ENCODE data around the gene ARID3A. TPM values are rescaled to one million over a fixed set of nuclear protein-coding genes. Genes with fewer than 3 reads are reported as not detected.

The ARID3A gene
- total RNA-seq, 1 experiment from 2014 or later: 239 TPM

DNA sequence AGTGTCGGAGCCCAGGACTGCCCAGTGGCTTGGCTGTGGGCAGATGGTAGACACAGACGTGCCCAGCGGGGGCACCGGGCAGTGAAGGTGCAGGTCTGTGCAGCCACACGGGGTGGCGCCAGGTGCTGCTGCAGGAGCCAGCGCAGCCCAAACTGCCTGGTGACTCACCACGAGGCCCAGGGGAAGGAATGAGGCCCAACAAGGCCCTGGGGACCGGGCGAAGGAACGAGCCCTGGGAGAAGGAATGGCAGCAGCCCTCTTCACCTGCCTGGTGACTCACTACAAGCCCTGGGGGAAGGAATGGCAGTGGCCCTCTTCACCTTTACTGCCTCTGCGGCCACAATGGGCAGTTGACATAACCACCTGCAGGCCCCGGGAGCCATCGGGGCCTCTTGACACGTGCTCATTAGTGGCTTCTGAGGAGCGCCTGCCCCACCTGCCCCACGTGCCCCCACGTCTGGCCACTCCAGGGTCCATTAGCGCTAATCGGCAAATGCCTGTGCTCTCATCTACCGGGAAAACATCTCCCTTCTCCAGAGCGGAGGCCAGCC, 42.1 kb upstream of the ARID3A start:
- no peaks in the 10 kb centered on the region for H3K9me3 Mint-ChIP-seq (ENCODE audit: unreplicated experiment)
- no peaks in the 10 kb centered on the region for H3K4me1 Mint-ChIP-seq (ENCODE audit: low read depth, unreplicated experiment)
- peak overlapping the region; percentile 57 for H3K27ac Mint-ChIP-seq (ENCODE audit: unreplicated experiment)
- peak; percentile 82 to 90 for DNase-seq
- BruUV-seq (replicated peaks): no TSS peak
- intact Hi-C loops (cut with micrococcal nuclease; ENCODE audit: unreplicated experiment): no loop called here
- H3K27me3 ChIP-seq (replicated peaks; ENCODE audit: control insufficient read depth, insufficient read depth, low read length): no peaks in the 10 kb centered on the region
- CTCF ChIA-PET: no interaction called here
- H3K4me3 ChIP-seq (ENCODE audit: low read depth, low read length): no peak overlapping the region
- TF ChIP-seq, protein P1, sequence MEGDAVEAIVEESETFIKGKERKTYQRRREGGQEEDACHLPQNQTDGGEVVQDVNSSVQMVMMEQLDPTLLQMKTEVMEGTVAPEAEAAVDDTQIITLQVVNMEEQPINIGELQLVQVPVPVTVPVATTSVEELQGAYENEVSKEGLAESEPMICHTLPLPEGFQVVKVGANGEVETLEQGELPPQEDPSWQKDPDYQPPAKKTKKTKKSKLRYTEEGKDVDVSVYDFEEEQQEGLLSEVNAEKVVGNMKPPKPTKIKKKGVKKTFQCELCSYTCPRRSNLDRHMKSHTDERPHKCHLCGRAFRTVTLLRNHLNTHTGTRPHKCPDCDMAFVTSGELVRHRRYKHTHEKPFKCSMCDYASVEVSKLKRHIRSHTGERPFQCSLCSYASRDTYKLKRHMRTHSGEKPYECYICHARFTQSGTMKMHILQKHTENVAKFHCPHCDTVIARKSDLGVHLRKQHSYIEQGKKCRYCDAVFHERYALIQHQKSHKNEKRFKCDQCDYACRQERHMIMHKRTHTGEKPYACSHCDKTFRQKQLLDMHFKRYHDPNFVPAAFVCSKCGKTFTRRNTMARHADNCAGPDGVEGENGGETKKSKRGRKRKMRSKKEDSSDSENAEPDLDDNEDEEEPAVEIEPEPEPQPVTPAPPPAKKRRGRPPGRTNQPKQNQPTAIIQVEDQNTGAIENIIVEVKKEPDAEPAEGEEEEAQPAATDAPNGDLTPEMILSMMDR (IDR thresholded peaks at IDR 0.05; ENCODE audit: insufficient read depth in 1 of 2, low read depth in 1 of 2, low read length in 1 of 2, severe bottlenecking in 1 of 2, unreplicated experiment in 1 of 2): peak in 1 of 2 experiments; percentile 4
- POLR2A ChIA-PET: no interaction called here
- peaks cover 55% of the 10 kb centered on the region for H3K36me3 Mint-ChIP-seq (ENCODE audit: insufficient read depth, unreplicated experiment)
- H3K4me1 ChIP-seq: peaks cover 14% of the 10 kb centered on the region
- peak overlapping the region; percentile 22 for H3K4me3 Mint-ChIP-seq (ENCODE audit: unreplicated experiment)
- H3K27me3 Mint-ChIP-seq (ENCODE audit: insufficient read depth, unreplicated experiment): no peaks in the 10 kb centered on the region
- no peaks in the 10 kb centered on the region for H3K9me3 ChIP-seq
- 0 out of 2 replicates have a peak, but pooled peaks cover 1% of the 10 kb centered on the region for H3K36me3 ChIP-seq (ENCODE audit: control insufficient read depth, insufficient read depth, low read length)

DNA sequence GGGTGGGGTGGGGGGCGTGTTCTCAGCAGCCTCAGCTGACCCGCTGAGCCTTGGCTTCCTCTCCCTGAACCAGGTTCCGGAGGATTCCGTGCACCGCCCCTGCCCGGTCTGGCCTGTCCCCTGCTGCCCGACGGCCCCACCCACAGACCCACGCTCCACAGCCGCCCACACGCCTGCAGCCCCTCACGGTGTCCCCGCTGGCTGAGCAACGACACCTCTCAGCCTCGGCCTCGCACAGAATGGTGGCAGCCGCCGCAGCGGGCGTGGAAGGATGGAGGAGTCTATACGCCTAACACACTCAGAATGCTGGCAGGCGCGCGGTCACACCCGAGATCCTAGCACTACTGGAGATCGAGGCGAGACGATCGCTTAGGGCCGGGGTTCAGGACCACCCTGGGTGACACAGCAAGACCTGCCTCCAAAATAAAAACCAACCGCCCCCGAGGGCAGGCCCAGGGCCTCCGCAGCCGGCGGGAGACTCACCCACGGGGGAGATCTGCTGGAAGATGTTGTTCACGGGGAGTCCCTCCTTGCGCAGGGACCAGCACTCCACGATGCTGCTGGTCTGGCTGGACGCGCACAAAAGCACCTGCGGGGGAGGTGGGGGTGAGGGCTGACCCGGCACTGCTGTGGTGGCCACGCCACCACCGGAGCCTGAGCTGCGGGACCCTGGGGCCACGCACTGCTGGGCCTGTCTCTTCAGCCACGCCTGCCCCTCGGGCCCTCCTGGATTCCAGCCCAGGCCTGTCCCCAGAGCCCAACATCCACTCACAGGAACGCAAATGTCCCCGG, 41.2 kb upstream of the ARID3A start:
- H3K4me3 ChIP-seq (ENCODE audit: low read depth, low read length): no peak overlapping the region
- Mint-ChIP-seq H3K9me3 (ENCODE audit: unreplicated experiment) (no peaks in the 10 kb centered on the region), H3K27ac (ENCODE audit: unreplicated experiment) (peak overlapping the region; percentile 57), H3K4me1 (ENCODE audit: low read depth, unreplicated experiment) (no peaks in the 10 kb centered on the region), H3K4me3 (ENCODE audit: unreplicated experiment) (peak overlapping the region; percentile 22), H3K36me3 (ENCODE audit: insufficient read depth, unreplicated experiment) (peaks cover 52% of the 10 kb centered on the region), H3K27me3 (ENCODE audit: insufficient read depth, unreplicated experiment) (no peaks in the 10 kb centered on the region)
- BruUV-seq (replicated peaks): no TSS peak
- CTCF ChIA-PET: no interaction called here
- TF ChIP-seq, protein P1 (IDR thresholded peaks at IDR 0.05; ENCODE audit: insufficient read depth in 1 of 2, low read depth in 1 of 2, low read length in 1 of 2, severe bottlenecking in 1 of 2, unreplicated experiment in 1 of 2): no peak
- peaks cover 14% of the 10 kb centered on the region for H3K4me1 ChIP-seq
- POLR2A ChIA-PET: no interaction called here
- H3K9me3 ChIP-seq: no peaks in the 10 kb centered on the region
- DNase-seq: no peak
- intact Hi-C loops (cut with micrococcal nuclease; ENCODE audit: unreplicated experiment): no loop called here
- H3K36me3 ChIP-seq (ENCODE audit: control insufficient read depth, insufficient read depth, low read length): peaks cover 2% of the 10 kb centered on the region
- no peaks in the 10 kb centered on the region for H3K27me3 ChIP-seq (replicated peaks; ENCODE audit: control insufficient read depth, insufficient read depth, low read length)

DNA sequence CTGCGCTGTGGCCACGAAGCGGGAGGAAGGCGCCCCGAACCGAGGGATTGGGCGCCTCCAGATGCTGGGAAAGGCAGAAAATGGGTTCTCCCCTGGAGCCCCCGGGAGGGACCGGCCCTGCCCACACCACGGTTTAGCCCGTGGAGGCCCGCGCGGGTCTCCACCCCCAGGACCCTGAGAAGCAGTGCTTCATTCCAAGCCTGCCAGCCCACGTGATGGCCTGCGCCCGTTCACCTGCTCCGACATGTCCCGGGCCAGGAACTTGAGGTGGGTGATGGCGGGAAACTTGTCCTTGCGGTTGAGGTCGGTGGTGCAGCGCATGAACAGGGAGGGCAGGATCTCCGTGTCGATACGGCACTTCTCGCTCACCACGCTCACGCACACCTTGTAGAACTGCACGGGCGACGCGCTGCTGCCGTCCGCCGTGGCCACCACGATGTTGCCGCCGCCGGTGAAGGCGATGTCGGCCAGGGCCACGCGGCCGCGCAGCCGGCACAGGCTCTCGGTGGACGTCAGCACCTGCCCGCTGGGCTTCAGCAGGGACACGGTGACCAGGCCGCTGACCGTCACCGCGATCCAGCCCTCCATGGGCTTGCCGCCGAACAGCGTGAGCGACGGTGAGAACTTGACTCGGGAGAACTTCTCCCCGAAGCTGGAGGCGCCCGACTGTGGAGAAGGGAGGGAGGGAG, 40.2 kb upstream of the ARID3A start:
- Mint-ChIP-seq H3K4me3 (ENCODE audit: unreplicated experiment) (no peak overlapping the region), H3K36me3 (ENCODE audit: insufficient read depth, unreplicated experiment) (peaks cover 49% of the 10 kb centered on the region), H3K9me3 (ENCODE audit: unreplicated experiment) (no peaks in the 10 kb centered on the region), H3K27me3 (ENCODE audit: insufficient read depth, unreplicated experiment) (no peaks in the 10 kb centered on the region), H3K4me1 (ENCODE audit: low read depth, unreplicated experiment) (no peaks in the 10 kb centered on the region), H3K27ac (ENCODE audit: unreplicated experiment) (peak overlapping the region; percentile 57)
- Histone ChIP-seq H3K27me3 (replicated peaks; ENCODE audit: control insufficient read depth, insufficient read depth, low read length) (no peaks in the 10 kb centered on the region), H3K4me3 (ENCODE audit: low read depth, low read length) (no peak overlapping the region), H3K4me1 (peaks cover 14% of the 10 kb centered on the region), H3K36me3 (ENCODE audit: control insufficient read depth, insufficient read depth, low read length) (peaks cover 3% of the 10 kb centered on the region), H3K9me3 (no peaks in the 10 kb centered on the region)
- no peak for DNase-seq
- intact Hi-C loops (cut with micrococcal nuclease; ENCODE audit: unreplicated experiment): no loop called here
- TF ChIP-seq, protein P1 (IDR thresholded peaks at IDR 0.05; ENCODE audit: insufficient read depth in 1 of 2, low read depth in 1 of 2, low read length in 1 of 2, severe bottlenecking in 1 of 2, unreplicated experiment in 1 of 2): no peak
- POLR2A ChIA-PET: interaction anchor here (0.6 kb wide), 1 partner anchor 134 kb away, joined by 12 read pairs; no protein-coding TSS in a partner anchor
- CTCF ChIA-PET: no interaction called here
- BruUV-seq (replicated peaks): no TSS peak
